GM19455 (cell line): ENCODE data around the gene KRT31.
"Not testable (repeated sequence)": the region's sequence is repeated elsewhere in the genome, so short reads cannot be mapped to it uniquely, and the experiment has no call there.

Source experiments
- ATAC-seq: cut with Tn5 transposase; IDR thresholded peaks from one replicate; pipeline ENCODE4 v1.9.1; 2021; ENCODE audit not compliant: unreplicated experiment

The KRT31 gene

DNA sequence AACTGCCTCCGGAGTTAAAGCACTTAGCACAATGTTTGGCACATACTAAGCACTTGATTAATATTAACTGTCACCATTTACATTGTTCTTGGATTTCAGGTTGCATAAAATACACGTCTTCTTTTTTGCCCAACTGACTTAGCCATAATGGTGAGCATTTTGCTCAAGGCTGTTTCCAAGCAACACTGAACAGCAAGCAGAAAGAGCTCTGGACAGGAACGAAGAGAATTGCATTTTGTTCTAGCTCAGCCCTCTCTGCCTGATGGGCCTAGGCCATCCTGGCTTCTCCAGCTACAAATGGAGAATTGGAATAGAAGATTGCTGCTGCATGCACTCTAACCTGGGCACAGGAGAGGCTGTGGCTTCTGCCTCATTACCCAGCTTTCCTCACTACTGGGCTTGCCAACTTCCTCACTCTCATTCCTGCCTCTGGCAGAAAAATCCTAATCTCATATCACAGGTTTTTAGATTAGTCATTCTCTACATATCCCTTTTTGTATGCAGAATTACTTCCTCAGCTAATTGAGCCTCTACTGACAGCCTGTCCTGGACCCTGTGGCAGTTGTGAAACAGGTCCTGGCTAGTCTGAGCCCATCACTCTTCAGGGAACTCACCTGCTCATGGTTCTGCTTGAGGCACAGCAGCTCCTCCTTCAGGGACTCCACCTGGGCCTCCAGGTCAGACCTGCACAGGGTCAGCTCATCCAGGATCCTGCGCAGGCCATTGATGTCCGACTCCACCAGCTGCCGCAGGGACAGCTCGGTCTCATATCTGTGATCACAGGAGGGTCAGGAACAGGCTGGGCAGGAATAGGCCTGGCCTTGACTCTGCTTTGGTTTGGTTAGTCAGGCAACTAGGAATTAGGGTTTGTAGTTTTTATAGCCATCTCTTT lies 49.3 kb downstream of the KRT31 start:
- no peak for ATAC-seq

DNA sequence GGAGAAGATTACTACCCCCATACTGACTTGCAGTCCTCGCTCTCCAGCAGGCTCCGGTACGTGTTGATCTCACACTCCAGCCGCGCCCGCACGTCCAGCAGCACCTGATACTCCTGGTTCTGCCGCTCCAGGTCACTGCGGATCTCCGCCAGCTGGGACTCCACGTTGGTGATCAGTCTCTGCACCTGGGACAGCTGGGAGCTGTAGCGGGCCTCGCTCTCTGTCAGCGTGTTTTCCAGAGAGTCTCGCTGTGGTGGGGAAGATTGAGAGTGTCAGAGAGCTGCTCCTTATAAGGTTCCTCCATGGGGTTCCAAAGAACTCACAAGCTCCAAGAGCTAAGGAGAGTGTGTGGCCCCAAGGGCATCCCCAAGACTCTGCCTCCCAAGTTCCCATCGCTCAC lies 51.0 kb downstream of the KRT31 start:
- ATAC-seq, result not testable (repeated sequence)

DNA sequence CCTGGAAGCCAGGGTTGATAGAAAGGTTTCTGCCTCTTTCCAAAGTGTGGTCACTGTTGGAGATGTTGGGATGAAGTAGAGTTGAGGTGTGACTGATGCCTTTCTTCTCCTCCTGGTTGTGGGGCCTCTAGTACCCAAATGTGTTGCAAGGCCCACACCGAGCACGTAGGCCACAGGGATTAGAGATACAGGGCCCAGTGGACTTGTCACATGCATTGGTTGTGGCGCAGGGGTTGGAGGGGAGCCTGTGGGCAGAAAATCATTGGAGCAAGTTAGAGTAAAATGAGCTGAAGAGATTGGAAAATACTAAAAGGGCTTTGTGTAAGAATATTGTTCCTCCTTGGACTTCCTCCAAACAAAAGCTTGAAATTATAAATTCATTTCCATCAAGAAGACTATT lies 51.4 kb downstream of the KRT31 start:
- ATAC-seq, result no peak
